T-helper 2 cell treated with Interferon-gamma antibody and Interleukin-4, amounts not matched to agents 5 μg/mL and 100 μg/mL, for 36 hours (primary cell): ENCODE measurements around the gene GRIA1.

Source experiments
- DNase-seq: peaks from one replicate; pipeline ENCODE4 v3.0.0; 2021; ENCODE audit warnings: low spot score
- H3K27ac Mint-ChIP-seq: one replicate; pipeline ENCODE4 v1.8.0; 2021; ENCODE audit warnings: mild to moderate bottlenecking, mixed read lengths
- H3K27me3 Mint-ChIP-seq: one replicate; pipeline ENCODE4 v1.8.0; 2021; ENCODE audit warnings: low read depth, mixed read lengths
- H3K36me3 Mint-ChIP-seq: one replicate; pipeline ENCODE4 v1.8.0; 2021; ENCODE audit warnings: low read depth, mixed read lengths
- H3K4me1 Mint-ChIP-seq: one replicate; pipeline ENCODE4 v1.8.0; 2021; ENCODE audit warnings: low read depth, mixed read lengths
- H3K4me3 Mint-ChIP-seq: one replicate; pipeline ENCODE4 v1.8.0; 2022; ENCODE audit warnings: mild to moderate bottlenecking, moderate library complexity, mixed read lengths
- H3K9me3 Mint-ChIP-seq: one replicate; pipeline ENCODE4 v1.8.0; 2021; ENCODE audit warnings: mixed read lengths

The GRIA1 gene

DNA sequence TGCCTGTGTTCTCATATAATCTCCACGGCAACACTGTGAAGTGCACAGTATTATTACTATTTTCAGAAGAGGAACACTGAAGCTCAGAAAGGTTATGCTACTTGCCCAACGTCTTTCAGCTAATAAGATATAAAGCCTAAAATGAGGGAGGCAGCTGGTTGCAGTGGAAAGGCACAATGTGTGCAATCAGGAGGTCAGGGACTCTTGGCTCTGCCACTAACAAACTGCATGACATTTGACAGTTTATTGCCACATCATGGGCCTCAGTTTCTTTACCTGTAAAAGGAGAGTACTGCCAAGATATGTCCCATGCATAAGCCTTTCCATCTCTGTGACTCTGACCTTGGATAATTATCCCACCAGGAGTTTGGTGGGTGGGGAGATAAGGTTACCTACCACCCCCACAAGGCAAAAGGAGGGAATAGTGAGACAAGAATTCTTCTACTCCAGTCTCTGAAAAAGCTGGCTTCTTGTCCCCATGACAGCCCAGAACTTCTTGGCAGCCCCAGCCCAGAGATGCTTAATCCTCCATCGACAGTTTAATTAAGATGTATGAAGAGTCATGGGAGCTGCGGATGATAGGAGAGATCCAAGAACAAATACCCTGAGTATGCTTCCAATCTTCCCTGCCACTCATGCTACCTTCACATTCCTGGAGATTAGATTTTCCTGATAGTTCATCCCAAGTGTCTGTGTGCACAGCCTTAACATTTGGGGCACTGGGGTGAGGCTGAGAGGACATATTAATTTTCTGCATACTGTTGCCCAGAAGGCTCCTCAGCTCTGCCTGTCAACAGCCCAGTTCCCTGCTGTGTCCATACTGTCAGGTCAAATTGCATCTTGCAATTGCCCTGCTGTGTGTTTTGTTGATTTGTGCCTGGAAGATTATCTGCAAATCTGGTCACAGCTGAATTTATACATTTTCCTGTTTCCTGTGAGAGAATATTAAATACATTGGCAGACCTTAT lies 277.0 kb downstream of the GRIA1 start:
- no peak overlapping the region for H3K27ac Mint-ChIP-seq
- no peaks in the 10 kb centered on the region for H3K4me1 Mint-ChIP-seq
- DNase-seq: no peak
- H3K27me3 Mint-ChIP-seq: no peaks in the 10 kb centered on the region
- no peaks in the 10 kb centered on the region for H3K9me3 Mint-ChIP-seq
- no peak overlapping the region for H3K4me3 Mint-ChIP-seq
- H3K36me3 Mint-ChIP-seq: no peaks in the 10 kb centered on the region

- Mint-ChIP-seq H3K4me3 (no peak overlapping the region), H3K27ac (no peak overlapping the region), H3K27me3 (no peaks in the 10 kb centered on the region), H3K36me3 (no peaks in the 10 kb centered on the region), H3K9me3 (no peaks in the 10 kb centered on the region), H3K4me1 (no peaks in the 10 kb centered on the region)
- no peak for DNase-seq
Observed at GRCh38 chr5:153770066-153770465, 279.6 kb downstream of the GRIA1 start.

- no peaks in the 10 kb centered on the region for H3K9me3 Mint-ChIP-seq
- peaks cover 2% of the 10 kb centered on the region for H3K4me1 Mint-ChIP-seq
- no peak overlapping the region for H3K27ac Mint-ChIP-seq
- no peak overlapping the region for H3K4me3 Mint-ChIP-seq
- no peaks in the 10 kb centered on the region for H3K36me3 Mint-ChIP-seq
- no peak for DNase-seq
- no peaks in the 10 kb centered on the region for H3K27me3 Mint-ChIP-seq
Observed at GRCh38 chr5:153774686-153775085, 284.2 kb downstream of the GRIA1 start.

- Mint-ChIP-seq H3K36me3 (no peaks in the 10 kb centered on the region), H3K4me3 (no peak overlapping the region)
- DNase-seq: no peak
Observed at GRCh38 chr5:153775923-153776322, 285.5 kb downstream of the GRIA1 start.

GRCh38 chr5:153777681-153778581 lies 287.5 kb downstream of the GRIA1 start:
- no peak overlapping the region for H3K4me3 Mint-ChIP-seq

More at GRCh38 chr5:153775923-153776322, 285.5 kb downstream of the GRIA1 start:
- no peaks in the 10 kb centered on the region for H3K9me3 Mint-ChIP-seq
- no peaks in the 10 kb centered on the region for H3K27me3 Mint-ChIP-seq
- H3K27ac Mint-ChIP-seq: no peak overlapping the region
- peaks cover 2% of the 10 kb centered on the region for H3K4me1 Mint-ChIP-seq

GRCh38 chr5:153779836-153780235 lies 289.4 kb downstream of the GRIA1 start:
- H3K36me3 Mint-ChIP-seq: no peaks in the 10 kb centered on the region
- peaks cover 2% of the 10 kb centered on the region for H3K4me1 Mint-ChIP-seq
- H3K9me3 Mint-ChIP-seq: no peaks in the 10 kb centered on the region
- DNase-seq: no peak
- no peaks in the 10 kb centered on the region for H3K27me3 Mint-ChIP-seq
- no peak overlapping the region for H3K4me3 Mint-ChIP-seq
- H3K27ac Mint-ChIP-seq: no peak overlapping the region

More at GRCh38 chr5:153777681-153778581, 287.5 kb downstream of the GRIA1 start:
- Mint-ChIP-seq H3K9me3 (no peaks in the 10 kb centered on the region), H3K27ac (no peak overlapping the region), H3K4me1 (peaks cover 2% of the 10 kb centered on the region), H3K27me3 (no peaks in the 10 kb centered on the region), H3K36me3 (no peaks in the 10 kb centered on the region)
- no peak for DNase-seq

DNA sequence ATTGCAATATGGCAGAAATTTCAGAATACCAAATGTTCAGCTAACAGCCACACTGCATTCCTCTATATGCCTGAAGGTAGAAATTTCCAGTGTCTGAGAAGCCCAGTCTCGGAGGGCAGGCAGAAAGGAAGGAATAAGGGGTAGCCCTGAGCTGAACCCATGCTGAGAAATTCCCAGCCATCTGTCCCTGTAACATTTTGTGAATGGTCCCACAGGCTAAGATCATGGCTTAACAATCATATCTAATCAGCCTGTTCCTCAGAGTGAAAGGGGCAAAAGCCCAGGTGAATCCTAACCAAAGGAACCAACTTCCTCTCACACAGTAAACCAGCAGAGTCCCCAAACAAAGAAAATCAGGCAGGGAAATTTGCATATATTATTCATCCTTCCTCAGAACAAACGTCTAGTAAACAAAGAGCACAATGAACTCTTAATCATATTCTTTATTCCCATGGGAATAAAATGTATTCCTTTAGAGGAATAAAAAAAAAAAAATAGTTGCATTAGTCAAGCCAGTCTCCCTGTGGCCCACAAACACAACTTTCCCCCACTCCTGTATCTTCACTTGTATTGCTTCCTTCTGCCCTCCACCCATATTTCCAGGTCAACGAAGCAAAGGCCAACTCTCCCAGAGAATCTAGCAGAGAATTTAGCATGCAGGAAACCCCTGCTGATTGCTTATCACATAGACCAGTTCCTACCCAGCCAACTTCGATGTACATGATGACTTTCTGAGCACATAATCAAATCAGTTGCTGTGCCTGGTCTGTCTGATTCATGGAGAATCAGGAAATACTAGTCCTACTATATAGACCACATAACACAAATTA lies 290.6 kb downstream of the GRIA1 start:
- Mint-ChIP-seq H3K4me3 (no peak overlapping the region), H3K4me1 (no peaks in the 10 kb centered on the region), H3K36me3 (no peaks in the 10 kb centered on the region), H3K27ac (no peak overlapping the region), H3K27me3 (no peaks in the 10 kb centered on the region), H3K9me3 (no peaks in the 10 kb centered on the region)
- no peak for DNase-seq

DNA sequence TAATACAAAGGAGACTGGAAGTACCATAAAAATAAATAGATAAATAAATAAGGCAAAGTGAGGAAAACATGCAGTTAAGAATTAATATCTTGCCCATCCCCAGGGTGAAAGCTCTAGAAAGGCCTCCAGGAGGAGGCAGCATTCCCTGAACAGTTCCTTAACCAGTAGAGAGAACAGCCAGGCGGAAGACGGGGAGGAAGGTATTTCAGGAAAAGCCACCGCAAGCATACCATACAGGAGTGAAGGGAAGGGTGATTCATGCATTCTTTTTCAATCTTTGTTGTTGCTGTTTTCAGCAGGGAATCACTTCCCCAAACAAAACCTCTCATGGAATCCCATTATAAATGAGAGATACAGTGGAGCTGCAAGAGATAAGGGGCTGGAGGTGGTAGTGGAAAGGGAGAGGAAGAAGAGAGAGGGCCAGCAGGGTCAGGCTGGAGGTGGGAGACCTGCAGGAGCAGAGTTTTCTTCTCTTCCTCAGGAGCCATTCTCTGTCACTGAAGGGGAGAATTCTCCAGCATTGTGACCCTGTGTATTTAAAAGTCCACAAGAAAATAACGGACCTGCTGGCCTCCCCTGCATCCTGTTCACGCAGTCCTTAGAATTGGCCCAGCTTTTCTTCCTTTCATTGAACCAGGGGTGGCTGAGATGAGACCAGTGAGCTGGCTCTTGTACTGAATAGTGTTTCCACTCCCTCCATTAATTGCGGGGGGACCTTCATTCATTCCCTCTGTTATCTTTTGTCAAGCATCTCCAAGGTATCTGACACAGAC lies 292.3 kb downstream of the GRIA1 start:
- no peaks in the 10 kb centered on the region for H3K9me3 Mint-ChIP-seq
- no peak overlapping the region for H3K27ac Mint-ChIP-seq
- H3K4me3 Mint-ChIP-seq: no peak overlapping the region
- no peak for DNase-seq
- H3K36me3 Mint-ChIP-seq: no peaks in the 10 kb centered on the region
- H3K27me3 Mint-ChIP-seq: no peaks in the 10 kb centered on the region
- H3K4me1 Mint-ChIP-seq: no peaks in the 10 kb centered on the region

GRCh38 chr5:153783362-153783658 lies 292.8 kb downstream of the GRIA1 start:
- Mint-ChIP-seq H3K4me3 (no peak overlapping the region), H3K9me3 (no peaks in the 10 kb centered on the region), H3K27me3 (no peaks in the 10 kb centered on the region), H3K4me1 (no peaks in the 10 kb centered on the region), H3K27ac (no peak overlapping the region), H3K36me3 (no peaks in the 10 kb centered on the region)
- no peak for DNase-seq

DNA sequence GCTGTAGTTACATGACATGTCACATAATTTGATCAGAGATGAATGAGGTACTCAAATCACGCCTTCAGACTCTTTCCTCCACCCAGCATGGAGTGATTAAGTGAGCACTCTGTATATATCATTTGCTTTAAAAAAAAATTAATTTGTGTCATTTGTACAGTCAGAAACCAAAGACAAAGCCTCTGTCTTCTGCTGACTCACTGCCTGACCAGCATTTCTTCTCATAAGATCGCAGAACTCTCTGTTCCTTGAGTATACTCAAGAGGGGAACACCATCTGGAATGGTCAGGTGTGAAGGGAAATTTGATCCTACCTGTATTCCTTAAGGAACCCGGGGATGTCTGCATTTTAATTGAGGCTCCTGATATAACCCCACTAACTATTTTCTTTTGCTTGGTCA lies 293.8 kb downstream of the GRIA1 start:
- no peaks in the 10 kb centered on the region for H3K27me3 Mint-ChIP-seq

GRCh38 chr5:153791339-153791738 lies 300.9 kb downstream of the GRIA1 start:
- H3K4me3 Mint-ChIP-seq: no peak overlapping the region
- no peak overlapping the region for H3K27ac Mint-ChIP-seq
- no peak for DNase-seq
- no peaks in the 10 kb centered on the region for H3K27me3 Mint-ChIP-seq
- H3K4me1 Mint-ChIP-seq: no peaks in the 10 kb centered on the region
- H3K9me3 Mint-ChIP-seq: no peaks in the 10 kb centered on the region
- H3K36me3 Mint-ChIP-seq: no peaks in the 10 kb centered on the region

More for the DNA sequence above, 293.8 kb downstream of the GRIA1 start:
- Mint-ChIP-seq H3K4me3 (no peak overlapping the region), H3K36me3 (no peaks in the 10 kb centered on the region), H3K27ac (no peak overlapping the region), H3K9me3 (no peaks in the 10 kb centered on the region), H3K4me1 (no peaks in the 10 kb centered on the region)
- no peak for DNase-seq

DNA sequence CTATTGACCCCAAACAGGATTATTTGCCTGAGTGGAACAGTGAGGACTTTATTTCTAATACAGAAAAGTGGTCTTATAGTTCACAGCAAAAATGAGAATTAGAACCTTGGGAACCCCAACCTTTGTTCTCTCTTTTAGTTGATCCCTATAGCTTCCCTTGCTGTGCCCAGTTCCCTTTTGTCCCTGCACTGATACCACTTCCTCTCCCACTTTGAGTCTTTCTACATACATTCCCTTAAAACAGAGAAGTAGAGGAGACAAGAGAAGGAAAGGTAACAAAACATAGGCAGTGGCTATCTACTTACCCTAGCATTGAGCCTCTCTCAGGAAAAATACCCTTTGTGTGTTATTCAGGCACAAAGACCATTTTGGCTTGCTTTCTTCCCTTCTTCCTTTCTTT lies 301.8 kb downstream of the GRIA1 start:
- no peak for DNase-seq
- Mint-ChIP-seq H3K4me3 (no peak overlapping the region), H3K4me1 (no peaks in the 10 kb centered on the region), H3K27me3 (no peaks in the 10 kb centered on the region), H3K27ac (no peak overlapping the region), H3K36me3 (no peaks in the 10 kb centered on the region), H3K9me3 (no peaks in the 10 kb centered on the region)

GRCh38 chr5:153793699-153794098 lies 303.2 kb downstream of the GRIA1 start:
- no peaks in the 10 kb centered on the region for H3K36me3 Mint-ChIP-seq
- H3K4me1 Mint-ChIP-seq: no peaks in the 10 kb centered on the region
- DNase-seq: no peak
- no peaks in the 10 kb centered on the region for H3K27me3 Mint-ChIP-seq
- H3K4me3 Mint-ChIP-seq: no peak overlapping the region
- no peaks in the 10 kb centered on the region for H3K9me3 Mint-ChIP-seq
- no peak overlapping the region for H3K27ac Mint-ChIP-seq
